Stimulated activated CD8-positive, alpha-beta memory T cell treated with anti-CD3 and anti-CD28 coated beads, Interleukin-2, amount 100 ng/mL, for 1 hour (primary cell): ENCODE data around the gene CCDC82.
"Not testable (repeated sequence)": the region's sequence is repeated elsewhere in the genome, so short reads cannot be mapped to it uniquely, and the experiment has no call there.

Experiments used
- DNase-seq, 2 donors: peaks; one replicate each; pipeline ENCODE4 v3.0.0-alpha.2; 2020; ENCODE audit warnings: low read depth in 2 of 2

Gene CCDC82

DNA sequence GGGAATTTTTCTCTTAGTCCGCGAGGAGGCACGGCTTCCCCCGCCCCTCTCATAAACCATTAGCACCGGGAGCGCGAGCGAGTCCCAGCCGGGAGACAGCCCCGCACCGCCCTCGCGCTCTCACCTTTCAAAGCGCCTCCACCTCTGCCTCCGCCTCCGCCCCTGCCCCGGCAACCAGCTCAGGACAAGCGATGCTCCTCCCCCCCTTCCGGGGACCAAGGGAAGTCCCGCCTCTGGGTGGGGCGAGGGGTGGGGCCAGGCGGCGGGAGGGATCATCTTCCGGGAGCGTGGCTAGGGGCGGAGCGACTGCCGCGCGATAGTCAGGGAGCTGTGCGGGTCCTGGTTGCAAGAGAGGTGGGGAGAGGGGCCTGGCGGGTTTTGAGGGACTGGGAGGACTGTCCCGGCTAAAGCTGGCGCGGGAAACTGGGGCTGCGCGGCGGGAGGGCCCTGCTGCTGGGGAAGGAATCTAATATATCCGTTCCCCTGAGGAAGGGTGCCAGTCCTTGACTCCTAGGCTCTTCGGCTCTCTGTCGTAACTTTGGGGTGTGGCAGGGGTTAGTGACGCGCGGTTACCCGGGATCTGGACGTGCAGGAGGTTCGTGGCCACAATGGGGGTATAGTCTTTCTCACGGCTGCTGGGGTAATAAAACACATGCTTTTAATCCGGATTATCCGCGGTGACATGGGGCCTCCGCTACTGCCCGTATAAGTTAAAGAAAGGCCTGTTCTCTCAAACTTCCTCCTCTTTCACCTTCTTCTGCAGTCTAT is at the start of gene CCDC82, which contains the start of gene JRKL:
Gene CCDC82, minus strand, starts transcription at position 193 of the 768 bp plus-strand sequence. CDS start 5,165 bp downstream, outside the sequence.
Gene JRKL, plus strand, starts transcription at position 294 of the 768 bp plus-strand sequence. CDS start 637 bp downstream, outside the sequence.
- DNase-seq: peak; percentile 97 to 98

DNA sequence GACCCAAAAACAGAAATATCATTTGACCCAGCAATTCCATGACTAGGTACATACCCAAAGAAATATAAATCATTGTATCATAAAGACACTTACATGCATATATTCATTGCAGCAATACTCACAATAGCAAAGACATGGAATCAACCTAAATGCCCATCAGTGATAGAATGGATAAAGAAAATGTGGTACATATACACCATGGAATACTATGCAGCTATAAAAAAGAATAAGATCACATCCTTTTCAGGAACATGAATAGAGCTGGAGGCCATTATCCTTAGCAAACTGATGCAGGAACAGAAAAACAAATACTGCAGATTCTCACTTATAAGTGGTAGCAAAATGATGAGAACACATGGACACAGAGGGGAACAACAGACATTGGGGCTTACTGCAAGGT is 42.9 kb upstream of the CCDC82 start:
- not testable (repeated sequence) for DNase-seq

- DNase-seq: no peak
Observed at GRCh38 chr11:96430668-96431067, 41.0 kb upstream of the CCDC82 start.

- DNase-seq: no peak
Observed at GRCh38 chr11:96424693-96425092, 35.0 kb upstream of the CCDC82 start.

DNA sequence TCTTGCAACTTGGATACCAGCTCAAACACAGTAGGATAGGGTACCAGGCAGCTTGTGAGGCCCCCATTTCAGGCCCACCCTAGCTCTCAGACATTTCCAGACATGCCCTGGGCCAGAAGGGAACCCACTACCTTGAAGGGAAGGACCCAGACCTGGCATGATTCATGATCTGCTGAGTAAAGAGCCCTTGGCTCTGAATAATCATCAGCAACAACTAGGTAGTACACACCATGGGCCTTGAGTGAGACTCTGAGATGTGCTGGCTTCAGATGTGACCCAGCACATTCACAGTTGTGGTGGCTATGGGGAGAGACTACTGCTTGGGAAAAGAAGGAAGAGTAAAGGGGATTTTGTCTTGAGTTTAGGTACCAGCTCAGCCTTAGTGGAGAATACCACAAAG is 23.7 kb upstream of the CCDC82 start:
- DNase-seq: no peak

DNA sequence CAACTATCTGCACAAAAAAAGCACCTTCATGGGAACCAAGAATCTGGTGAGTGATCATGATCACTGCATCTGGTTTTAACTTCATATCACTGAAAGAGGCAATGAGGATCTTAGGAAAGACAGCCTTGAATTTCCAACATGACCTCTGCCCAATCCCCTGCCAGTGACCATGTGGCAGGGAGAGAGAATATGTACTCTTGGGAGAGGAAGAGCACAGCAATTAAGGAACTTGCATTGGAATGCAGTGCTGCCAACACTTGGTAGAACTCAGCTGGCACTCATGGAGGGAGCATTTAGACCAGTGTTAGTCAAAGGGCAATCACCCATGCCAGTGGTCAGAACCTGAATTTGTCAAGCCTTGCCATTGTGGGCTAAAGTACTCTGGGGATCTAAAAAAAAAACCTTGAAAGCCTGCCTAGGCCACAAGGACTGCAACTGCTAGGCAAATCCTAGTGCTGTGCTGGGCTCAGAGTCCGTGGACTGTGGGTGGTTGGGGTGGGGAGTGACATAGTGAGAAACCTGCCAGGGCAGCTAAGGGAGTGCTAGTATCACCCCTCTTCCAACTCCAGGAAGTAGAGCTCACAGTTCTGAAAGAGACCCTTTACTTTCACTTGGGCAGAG is 23.2 kb upstream of the CCDC82 start:
- DNase-seq: no peak

- not testable (repeated sequence) for DNase-seq
Observed at GRCh38 chr11:96411412-96411811, 21.7 kb upstream of the CCDC82 start.

- DNase-seq: no peak
Observed at GRCh38 chr11:96400697-96401096, 11.0 kb upstream of the CCDC82 start.

DNA sequence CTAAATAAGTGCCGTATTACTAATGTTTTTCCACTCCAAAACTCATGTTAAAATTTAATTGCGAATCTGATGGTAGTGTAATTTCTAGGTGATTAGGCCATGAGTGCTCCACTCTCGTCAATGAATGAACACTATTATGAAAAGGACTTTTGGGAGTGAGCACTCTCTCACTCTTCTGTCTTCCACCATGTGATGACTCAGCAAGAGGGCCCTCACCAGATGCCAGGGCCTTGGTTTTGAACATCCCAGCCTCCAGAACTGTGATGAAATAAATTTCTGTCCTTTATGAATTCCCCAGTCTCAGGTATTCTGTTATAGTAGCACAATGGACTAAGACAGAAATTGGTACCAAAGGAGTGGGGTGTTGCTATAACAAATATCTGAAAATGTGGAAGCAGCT is 8.2 kb upstream of the CCDC82 start:
- no peak for DNase-seq

DNA sequence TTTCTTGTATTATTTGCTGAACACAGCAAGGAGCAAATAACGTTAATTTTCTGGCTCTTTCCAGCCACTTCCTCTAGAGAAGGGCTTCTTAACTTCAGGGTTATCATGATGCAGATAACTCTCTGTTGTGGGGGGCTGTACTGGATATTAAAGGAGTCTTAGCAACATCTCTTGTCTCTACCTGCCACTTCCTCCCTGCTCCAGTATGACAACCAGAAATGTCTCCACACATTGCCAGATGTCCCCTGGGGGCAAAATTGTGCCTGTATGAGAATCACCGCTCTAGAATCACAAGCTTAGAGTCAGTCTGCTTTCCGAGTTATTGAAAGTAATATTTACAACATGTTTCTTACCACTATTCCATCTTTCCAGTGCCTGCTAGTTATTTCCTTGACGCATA is 6.9 kb upstream of the CCDC82 start:
- DNase-seq: no peak

DNA sequence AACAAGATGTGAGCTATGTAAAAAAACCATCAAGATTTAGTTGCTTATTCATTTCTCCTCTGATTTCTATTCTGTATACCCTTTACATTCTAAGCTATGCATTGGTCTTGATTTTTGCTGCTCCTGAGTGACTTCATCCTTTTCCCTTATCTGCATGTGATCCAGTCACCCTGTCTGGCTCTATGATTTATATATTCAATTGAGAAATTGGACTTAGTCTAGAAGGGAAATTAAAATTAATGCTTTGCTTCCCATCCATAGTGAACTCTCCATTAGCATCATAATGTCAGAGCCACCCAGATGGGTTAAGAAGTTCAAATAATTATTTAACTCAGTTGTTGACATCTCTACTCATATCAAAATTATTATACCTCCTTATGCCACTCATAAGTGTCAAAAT is 5.1 kb upstream of the CCDC82 start:
- DNase-seq: no peak

- no peak for DNase-seq
Observed at GRCh38 chr11:96393753-96394348, 4.1 kb upstream of the CCDC82 start.

- DNase-seq: no peak
Observed at GRCh38 chr11:96391698-96392307, 2.1 kb upstream of the CCDC82 start.

GRCh38 chr11:96390488-96390792 is 728 bp upstream of the CCDC82 start:
- no peak for DNase-seq

GRCh38 chr11:96388891-96389719 is 607 bp downstream of the CCDC82 start:
- no peak for DNase-seq

DNA sequence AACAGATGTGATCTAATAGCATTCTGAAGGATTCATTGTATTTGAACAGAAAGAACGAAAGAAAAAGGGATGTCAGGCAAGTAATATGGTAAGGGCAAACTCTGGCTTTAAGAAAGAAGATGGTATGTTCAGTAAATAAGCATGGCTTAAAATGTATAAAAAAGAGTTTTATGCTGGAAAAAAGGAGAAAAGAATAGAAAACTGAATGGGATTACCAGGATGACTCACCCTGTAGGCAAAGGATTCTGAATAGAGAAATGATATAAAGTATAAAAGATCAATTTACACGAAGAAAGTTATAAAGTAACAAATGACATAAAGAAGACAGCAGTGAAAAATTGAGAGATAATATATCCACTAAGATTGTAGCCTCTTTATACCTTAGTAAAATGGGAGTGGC is 4.5 kb downstream of the CCDC82 start:
- no peak for DNase-seq

GRCh38 chr11:96384156-96384555 is 5.6 kb downstream of the CCDC82 start:
- no peak for DNase-seq

GRCh38 chr11:96376796-96377195 is 12.9 kb downstream of the CCDC82 start:
- DNase-seq: no peak

GRCh38 chr11:96373826-96374225 is 15.9 kb downstream of the CCDC82 start:
- DNase-seq: no peak

GRCh38 chr11:96367342-96367741 is 22.4 kb downstream of the CCDC82 start:
- DNase-seq: no peak

DNA sequence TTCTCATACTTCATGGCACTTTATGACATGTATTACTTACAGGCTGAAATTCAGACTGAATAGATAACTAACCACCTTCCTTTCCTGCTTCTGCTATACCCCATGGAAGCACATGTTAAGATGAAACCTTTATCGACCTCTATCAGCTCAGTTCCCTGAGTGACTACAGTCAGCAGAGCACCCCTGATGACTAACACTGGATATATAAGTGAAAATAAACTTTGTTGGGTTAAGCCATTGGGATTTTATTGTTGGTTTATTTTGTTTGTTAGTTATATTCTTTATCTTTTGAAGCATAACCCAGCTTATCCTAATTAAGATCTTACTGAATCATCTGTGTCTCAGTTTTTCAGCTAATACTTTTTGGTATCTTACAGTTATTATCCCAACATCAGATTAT is 23.7 kb downstream of the CCDC82 start:
- no peak for DNase-seq

DNA sequence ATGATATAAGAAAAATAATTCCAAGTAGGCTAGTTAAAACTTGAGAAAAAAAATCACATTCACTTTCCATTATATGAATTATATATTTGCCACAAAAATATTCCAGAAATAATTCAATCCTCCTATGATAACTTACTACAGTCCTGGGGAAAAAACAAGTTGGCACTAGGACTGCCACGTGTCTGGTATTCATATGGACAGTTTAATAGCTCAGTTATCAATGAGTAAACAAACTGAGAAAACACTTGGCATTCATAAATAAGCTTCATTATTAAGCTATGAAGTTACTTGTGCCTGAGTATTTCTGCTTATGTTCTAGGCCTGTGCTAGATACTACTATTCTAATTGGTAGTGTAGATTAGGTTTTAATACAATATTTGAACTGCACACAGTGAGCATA is 24.2 kb downstream of the CCDC82 start:
- no peak for DNase-seq
